ENCODE measurements around the gene CUL9.

- TF ChIP-seq CTCF (conservative IDR thresholded peaks at IDR 0.05 in 1 of 2, IDR thresholded peaks at IDR 0.05 in 1 of 2; ENCODE audit: low read depth in 1 of 2, low read length in 2 of 2) (no peak), EZH2 (IDR thresholded peaks at IDR 0.05; ENCODE audit: low read length, missing control alignments) (no peak)
Measured at GRCh38 chr6:43219814-43220213, 37.8 kb downstream of the CUL9 start.

All from fibroblast of lung (primary cell).